ENCODE results near the gene ACBD5.
"Not testable (repeated sequence)": the region's sequence is repeated elsewhere in the genome, so short reads cannot be mapped to it uniquely, and the experiment has no call there.

The ACBD5 gene, protein sequence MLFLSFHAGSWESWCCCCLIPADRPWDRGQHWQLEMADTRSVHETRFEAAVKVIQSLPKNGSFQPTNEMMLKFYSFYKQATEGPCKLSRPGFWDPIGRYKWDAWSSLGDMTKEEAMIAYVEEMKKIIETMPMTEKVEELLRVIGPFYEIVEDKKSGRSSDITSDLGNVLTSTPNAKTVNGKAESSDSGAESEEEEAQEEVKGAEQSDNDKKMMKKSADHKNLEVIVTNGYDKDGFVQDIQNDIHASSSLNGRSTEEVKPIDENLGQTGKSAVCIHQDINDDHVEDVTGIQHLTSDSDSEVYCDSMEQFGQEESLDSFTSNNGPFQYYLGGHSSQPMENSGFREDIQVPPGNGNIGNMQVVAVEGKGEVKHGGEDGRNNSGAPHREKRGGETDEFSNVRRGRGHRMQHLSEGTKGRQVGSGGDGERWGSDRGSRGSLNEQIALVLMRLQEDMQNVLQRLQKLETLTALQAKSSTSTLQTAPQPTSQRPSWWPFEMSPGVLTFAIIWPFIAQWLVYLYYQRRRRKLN

DNA sequence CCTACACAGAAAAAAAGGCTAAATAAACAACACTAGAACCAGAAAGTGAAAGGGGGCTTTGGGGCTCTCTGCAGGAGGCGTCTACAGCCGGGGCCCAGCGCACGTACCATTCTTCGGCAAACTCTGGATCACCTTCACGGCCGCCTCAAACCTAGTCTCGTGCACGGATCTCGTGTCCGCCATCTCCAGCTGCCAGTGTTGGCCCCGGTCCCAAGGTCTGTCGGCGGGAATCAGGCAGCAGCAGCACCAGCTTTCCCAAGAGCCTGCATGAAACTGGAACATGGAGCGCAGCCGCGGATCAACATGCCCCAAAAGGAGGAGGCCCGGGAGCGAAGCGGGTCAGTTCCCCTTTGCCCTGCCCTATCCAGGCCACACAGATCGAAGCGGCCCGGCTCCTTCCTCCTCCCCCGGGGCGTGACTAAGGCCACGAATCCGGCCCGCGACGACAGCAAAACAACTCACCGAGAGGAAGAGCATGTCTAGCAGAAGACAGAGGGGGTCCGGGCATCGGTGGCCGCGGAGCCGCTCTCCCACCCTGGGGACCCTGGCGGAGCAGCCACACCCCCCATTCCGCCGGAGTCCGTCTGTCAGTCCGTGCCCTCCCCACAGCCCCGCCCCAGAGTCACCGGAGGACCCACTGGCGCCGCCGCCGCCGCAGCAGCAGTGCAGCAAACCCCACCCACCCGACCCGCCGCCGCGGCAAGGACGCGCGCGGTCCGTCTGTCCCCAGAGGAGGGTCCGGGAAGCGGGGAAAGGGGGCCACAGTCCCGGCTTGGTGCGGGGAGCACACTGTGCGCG is at the start of gene ACBD5:
Gene ACBD5 (minus strand): TSS at position 586 of the 798 bp plus-strand sequence. CDS start 109 bp downstream, at position 477.
- no peaks in the 10 kb centered on the region for H3K27me3 ChIP-seq (replicated peaks; ENCODE audit: control insufficient read depth, insufficient read depth, low read length)
- peaks cover 4% of the 10 kb centered on the region for H3K36me3 ChIP-seq (ENCODE audit: control insufficient read depth, insufficient read depth, low read length, severe bottlenecking)
- no peaks in the 10 kb centered on the region for H3K9me3 ChIP-seq (ENCODE audit: control insufficient read depth, low read length)
- peak; percentile 86 for DNase-seq (ENCODE audit: low read depth)
- H3K4me1 ChIP-seq (ENCODE audit: control insufficient read depth, insufficient read depth, low read length), result peaks cover 20% of the 10 kb centered on the region
- peak within 1 kb of the TSS; percentile 91 for H3K4me3 ChIP-seq (ENCODE audit: low read length)
- H3K9ac ChIP-seq (ENCODE audit: low read length), result peak within 1 kb of the TSS; percentile 91

DNA sequence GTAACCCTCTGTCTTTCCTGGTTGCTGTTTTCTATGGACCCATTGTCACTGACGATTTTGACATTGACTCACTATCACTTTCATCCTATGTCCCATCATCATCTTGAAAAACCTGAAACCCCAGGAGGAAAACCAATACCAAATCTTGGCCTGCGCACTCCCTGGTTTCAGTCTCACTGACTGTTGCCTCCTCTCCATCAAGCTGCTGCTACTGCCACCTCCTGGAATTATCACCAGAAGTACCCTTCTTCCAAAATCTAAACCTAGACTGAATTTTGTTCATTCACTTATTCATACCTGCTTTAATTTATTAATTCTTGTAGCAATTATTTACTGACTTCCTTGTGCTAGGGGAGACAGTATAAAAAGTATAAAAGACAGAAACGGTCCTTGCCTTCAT is 44.5 kb upstream of the ACBD5 start:
- Histone ChIP-seq H3K36me3 (ENCODE audit: control insufficient read depth, insufficient read depth, low read length, severe bottlenecking) (no peaks in the 10 kb centered on the region), H3K9ac (ENCODE audit: low read length) (no peak overlapping the region), H3K4me3 (ENCODE audit: low read length) (no peak overlapping the region), H3K27me3 (replicated peaks; ENCODE audit: control insufficient read depth, insufficient read depth, low read length) (no peaks in the 10 kb centered on the region), H3K4me1 (ENCODE audit: control insufficient read depth, insufficient read depth, low read length) (no peaks in the 10 kb centered on the region), H3K9me3 (ENCODE audit: control insufficient read depth, low read length) (no peaks in the 10 kb centered on the region)
- DNase-seq (ENCODE audit: low read depth), result peak; percentile 27

DNA sequence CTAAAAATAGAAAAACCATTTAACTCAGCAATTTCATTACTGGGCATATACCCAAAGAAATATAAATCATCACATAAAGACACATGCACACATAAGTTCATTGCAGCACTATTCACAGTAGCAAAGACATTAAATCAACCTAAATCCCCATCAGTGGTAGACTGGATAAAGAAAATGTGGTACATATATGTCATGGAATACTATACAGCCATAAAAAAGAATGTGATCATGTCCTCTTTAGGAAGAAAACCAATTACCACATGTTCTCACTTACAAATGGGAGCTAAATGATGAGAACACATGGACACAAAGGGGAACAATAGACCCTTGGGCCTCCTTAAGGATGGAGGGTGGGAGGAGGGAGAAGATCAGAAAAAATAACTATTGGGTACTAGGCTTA is 36.0 kb upstream of the ACBD5 start:
- no peaks in the 10 kb centered on the region for H3K36me3 ChIP-seq (ENCODE audit: control insufficient read depth, insufficient read depth, low read length, severe bottlenecking)
- no peaks in the 10 kb centered on the region for H3K27me3 ChIP-seq (replicated peaks; ENCODE audit: control insufficient read depth, insufficient read depth, low read length)
- H3K4me3 ChIP-seq (ENCODE audit: low read length), result no peak overlapping the region
- no peak overlapping the region for H3K9ac ChIP-seq (ENCODE audit: low read length)
- H3K9me3 ChIP-seq (ENCODE audit: control insufficient read depth, low read length), result no peaks in the 10 kb centered on the region
- H3K4me1 ChIP-seq (ENCODE audit: control insufficient read depth, insufficient read depth, low read length), result no peaks in the 10 kb centered on the region
- DNase-seq (ENCODE audit: low read depth), result no peak

DNA sequence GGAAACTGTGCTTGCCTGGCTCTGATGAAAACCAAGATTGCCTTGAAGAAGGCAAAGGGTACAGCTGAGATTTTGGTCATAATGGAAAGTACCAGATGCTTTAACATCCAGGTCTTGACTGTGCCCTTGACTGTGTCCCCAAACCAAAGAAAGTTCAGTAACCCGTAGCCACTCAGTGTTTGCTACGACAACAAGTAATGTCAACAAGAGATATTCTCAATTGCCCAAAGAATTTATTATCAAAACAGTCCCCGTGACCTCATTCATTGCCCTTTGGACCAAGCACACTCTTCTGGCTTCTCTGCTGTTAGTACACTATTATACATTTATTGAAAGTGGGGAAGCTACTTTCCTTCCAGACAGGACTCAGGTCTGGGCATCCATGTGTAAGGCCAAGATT is 25.4 kb upstream of the ACBD5 start:
- H3K4me1 ChIP-seq (ENCODE audit: control insufficient read depth, insufficient read depth, low read length); H3K4me3 ChIP-seq (ENCODE audit: low read length); H3K9me3 ChIP-seq (ENCODE audit: control insufficient read depth, low read length); DNase-seq (ENCODE audit: low read depth); H3K9ac ChIP-seq (ENCODE audit: low read length); H3K36me3 ChIP-seq (ENCODE audit: control insufficient read depth, insufficient read depth, low read length, severe bottlenecking): not testable (repeated sequence)
- H3K27me3 ChIP-seq (replicated peaks; ENCODE audit: control insufficient read depth, insufficient read depth, low read length), result peaks cover 14% of the 10 kb centered on the region

DNA sequence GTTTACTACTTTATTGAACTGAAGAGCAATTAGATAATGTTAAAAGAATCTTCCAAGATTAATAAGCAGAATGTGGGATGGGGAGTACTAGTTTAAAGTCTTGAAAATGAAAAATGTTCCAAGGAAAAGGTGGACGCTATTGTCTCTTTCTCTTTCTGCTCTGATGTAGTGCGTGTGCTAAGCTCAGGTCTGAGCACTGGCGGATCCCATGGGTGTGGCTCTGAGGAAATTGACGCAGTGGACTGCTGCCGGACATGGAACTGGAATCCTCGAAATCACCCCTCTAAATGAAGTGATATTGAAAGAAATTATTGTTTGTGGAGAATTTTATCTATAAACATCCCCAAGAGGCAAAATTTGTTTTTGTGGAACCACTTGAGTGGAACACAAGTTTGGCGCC is 22.2 kb upstream of the ACBD5 start:
- DNase-seq (ENCODE audit: low read depth); H3K4me3 ChIP-seq (ENCODE audit: low read length); H3K9ac ChIP-seq (ENCODE audit: low read length); H3K4me1 ChIP-seq (ENCODE audit: control insufficient read depth, insufficient read depth, low read length); H3K9me3 ChIP-seq (ENCODE audit: control insufficient read depth, low read length); H3K36me3 ChIP-seq (ENCODE audit: control insufficient read depth, insufficient read depth, low read length, severe bottlenecking): not testable (repeated sequence)
- H3K27me3 ChIP-seq (replicated peaks; ENCODE audit: control insufficient read depth, insufficient read depth, low read length), result peaks cover 40% of the 10 kb centered on the region

DNA sequence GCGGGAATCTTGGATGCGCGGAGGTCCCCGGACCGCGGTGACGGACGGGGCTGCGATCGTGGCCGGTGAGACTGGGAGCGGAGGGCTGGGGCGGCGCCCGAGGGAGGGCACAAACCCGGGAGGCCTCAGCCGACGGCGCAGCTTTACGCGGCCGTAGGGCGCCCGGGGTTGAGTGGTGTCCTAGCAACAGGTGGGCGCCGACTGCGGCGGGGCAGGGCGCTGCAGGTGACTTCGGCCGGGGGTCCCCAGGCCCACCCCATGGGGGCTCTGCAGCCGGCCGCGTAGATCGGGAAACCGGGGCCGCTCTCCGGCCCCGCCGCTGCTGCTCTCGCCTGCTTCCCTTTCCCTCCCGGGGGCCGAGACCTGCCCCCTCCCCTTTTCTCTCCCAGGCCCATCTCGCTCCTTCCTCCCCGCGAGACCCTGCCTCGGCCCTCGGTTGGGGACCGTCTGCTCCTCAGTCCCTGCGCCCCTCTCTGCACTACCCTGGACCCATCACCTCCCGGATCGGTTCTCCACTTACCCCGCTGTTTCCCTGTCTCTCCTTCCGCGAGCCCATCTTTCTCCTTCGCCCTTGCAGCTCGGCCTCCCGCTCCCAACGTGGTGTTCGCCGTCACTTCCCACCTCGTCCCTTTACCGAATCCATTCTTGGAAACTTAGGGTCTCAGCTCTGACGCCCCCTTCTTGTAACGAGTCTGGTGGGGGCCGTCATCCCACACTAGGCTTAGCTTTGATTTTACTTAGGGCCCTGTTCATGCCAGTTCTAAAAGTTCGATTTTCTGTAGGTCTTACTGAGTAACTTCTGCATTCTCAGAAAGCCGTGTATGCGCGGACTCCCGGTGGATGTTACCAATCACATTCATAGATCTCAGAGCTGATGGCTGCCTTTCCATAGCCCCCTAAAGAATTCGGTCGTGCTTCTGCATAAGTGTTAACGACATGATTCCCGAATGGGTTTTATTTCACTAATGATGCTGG is 18.5 kb upstream of the ACBD5 start:
- peaks cover 37% of the 10 kb centered on the region for H3K27me3 ChIP-seq (replicated peaks; ENCODE audit: control insufficient read depth, insufficient read depth, low read length)

DNA sequence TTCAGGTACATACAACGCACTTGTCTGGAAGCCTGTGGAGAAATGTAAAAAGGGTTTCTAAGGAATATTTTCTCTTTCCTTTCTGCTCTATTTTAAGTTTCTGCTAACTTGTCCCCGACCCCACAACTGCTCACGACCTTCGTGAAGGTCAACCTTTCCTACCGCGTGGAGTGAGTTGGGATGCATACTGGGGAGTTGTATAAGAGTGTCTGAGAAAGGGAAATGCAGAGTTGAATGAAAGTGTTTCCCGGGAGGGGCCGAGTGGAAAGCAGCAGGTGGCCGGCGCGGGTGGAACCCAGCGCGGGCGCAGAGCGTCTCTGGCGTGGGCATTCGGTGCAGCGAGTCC is 17.9 kb upstream of the ACBD5 start:
- no peak overlapping the region for H3K9ac ChIP-seq (ENCODE audit: low read length)
- peaks cover 2% of the 10 kb centered on the region for H3K9me3 ChIP-seq (ENCODE audit: control insufficient read depth, low read length)
- H3K4me3 ChIP-seq (ENCODE audit: low read length), result peak overlapping the region; percentile 69
- H3K4me1 ChIP-seq (ENCODE audit: control insufficient read depth, insufficient read depth, low read length), result peaks cover 5% of the 10 kb centered on the region
- peaks cover 37% of the 10 kb centered on the region for H3K27me3 ChIP-seq (replicated peaks; ENCODE audit: control insufficient read depth, insufficient read depth, low read length)
- no peak for DNase-seq (ENCODE audit: low read depth)
- no peaks in the 10 kb centered on the region for H3K36me3 ChIP-seq (ENCODE audit: control insufficient read depth, insufficient read depth, low read length, severe bottlenecking)

More for the DNA sequence above, 18.5 kb upstream of the ACBD5 start:
- no peaks in the 10 kb centered on the region for H3K36me3 ChIP-seq (ENCODE audit: control insufficient read depth, insufficient read depth, low read length, severe bottlenecking)
- peaks cover 5% of the 10 kb centered on the region for H3K4me1 ChIP-seq (ENCODE audit: control insufficient read depth, insufficient read depth, low read length)
- H3K4me3 ChIP-seq (ENCODE audit: low read length), result peak overlapping the region; percentile 69
- no peak overlapping the region for H3K9ac ChIP-seq (ENCODE audit: low read length)
- DNase-seq (ENCODE audit: low read depth), result no peak
- H3K9me3 ChIP-seq (ENCODE audit: control insufficient read depth, low read length), result peaks cover 2% of the 10 kb centered on the region

DNA sequence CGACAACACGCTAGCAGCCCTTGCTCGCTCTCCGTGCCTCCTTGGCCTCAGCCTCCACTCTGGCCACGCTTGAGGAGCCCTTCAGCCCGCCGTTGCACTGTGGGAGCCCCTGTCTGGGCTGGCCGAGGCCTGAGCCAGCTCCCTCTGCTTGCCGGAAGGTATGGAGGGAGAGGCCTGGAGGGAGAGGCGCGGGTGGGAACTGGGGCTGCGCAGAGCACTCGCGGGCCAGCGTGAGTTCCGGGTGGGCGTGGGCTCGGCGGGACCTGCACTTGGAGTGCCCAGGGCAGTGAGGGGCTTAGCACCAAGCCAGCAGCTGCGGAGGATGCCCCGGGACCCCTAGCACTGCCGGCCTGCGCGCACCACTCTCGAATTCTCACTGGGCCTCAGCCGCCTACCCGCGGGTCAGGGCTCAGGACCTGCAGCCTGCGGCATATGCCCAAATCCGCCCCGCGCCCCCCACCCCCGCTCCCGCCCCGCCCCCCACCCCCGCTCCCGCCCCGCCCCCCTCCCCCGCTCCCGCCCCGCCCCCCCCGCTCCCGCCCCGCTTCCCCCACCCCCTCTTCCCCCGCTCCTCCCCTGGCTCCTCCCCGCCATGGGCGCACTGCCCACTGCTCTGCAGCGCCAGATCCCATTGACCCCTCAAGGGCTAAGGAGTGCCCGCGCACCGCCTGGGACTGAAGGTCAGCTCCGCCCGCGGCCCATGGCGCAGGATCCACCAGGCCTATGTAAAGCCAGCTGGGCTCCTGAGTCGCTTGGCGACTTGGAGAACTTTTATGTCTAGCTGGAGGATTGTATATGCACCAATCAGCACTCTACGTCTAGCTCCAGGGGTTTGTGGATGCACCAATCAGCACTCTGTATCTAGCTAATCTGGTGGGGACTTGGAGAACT is 15.9 kb upstream of the ACBD5 start:
- Histone ChIP-seq H3K36me3 (ENCODE audit: control insufficient read depth, insufficient read depth, low read length, severe bottlenecking) (no peaks in the 10 kb centered on the region), H3K9me3 (ENCODE audit: control insufficient read depth, low read length) (peaks cover 2% of the 10 kb centered on the region), H3K27me3 (replicated peaks; ENCODE audit: control insufficient read depth, insufficient read depth, low read length) (peaks cover 34% of the 10 kb centered on the region), H3K4me3 (ENCODE audit: low read length) (no peak overlapping the region), H3K4me1 (ENCODE audit: control insufficient read depth, insufficient read depth, low read length) (peaks cover 5% of the 10 kb centered on the region), H3K9ac (ENCODE audit: low read length) (no peak overlapping the region)
- DNase-seq (ENCODE audit: low read depth), result no peak

DNA sequence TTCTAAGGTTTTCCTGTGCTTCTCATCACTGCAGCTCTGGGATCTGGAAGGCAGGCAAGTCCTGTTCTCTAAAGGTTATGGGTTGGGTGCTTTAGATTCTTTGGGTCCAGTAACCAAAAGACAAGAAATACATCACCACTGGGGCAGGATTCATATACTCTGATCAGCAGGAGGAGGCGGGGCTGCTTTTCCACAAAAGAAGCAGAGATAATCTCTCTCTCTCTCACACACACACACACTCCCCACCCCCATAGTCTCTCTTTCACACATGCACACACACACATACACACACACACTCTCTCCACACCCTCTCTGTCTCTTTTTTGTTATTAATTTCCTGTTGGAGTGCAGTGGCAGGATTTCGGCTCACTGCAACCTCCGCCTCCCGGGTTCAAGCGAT is 13.0 kb upstream of the ACBD5 start:
- no peak overlapping the region for H3K9ac ChIP-seq (ENCODE audit: low read length)
- H3K4me3 ChIP-seq (ENCODE audit: low read length), result no peak overlapping the region
- H3K27me3 ChIP-seq (replicated peaks; ENCODE audit: control insufficient read depth, insufficient read depth, low read length), result peaks cover 11% of the 10 kb centered on the region
- no peaks in the 10 kb centered on the region for H3K36me3 ChIP-seq (ENCODE audit: control insufficient read depth, insufficient read depth, low read length, severe bottlenecking)
- DNase-seq (ENCODE audit: low read depth), result no peak
- H3K4me1 ChIP-seq (ENCODE audit: control insufficient read depth, insufficient read depth, low read length), result no peaks in the 10 kb centered on the region
- peaks cover 2% of the 10 kb centered on the region for H3K9me3 ChIP-seq (ENCODE audit: control insufficient read depth, low read length)
